HG02852 (cell line): ENCODE data around the gene DTYMK.
"Not testable (repeated sequence)": the region's sequence is repeated elsewhere in the genome, so short reads cannot be mapped to it uniquely, and the experiment has no call there.

Experiments
- ATAC-seq: cut with Tn5 transposase; IDR thresholded peaks from one replicate; pipeline ENCODE4 v1.9.1; 2021; ENCODE audit warnings: mild to moderate bottlenecking, moderate library complexity; ENCODE audit not compliant: unreplicated experiment

The DTYMK gene

DNA sequence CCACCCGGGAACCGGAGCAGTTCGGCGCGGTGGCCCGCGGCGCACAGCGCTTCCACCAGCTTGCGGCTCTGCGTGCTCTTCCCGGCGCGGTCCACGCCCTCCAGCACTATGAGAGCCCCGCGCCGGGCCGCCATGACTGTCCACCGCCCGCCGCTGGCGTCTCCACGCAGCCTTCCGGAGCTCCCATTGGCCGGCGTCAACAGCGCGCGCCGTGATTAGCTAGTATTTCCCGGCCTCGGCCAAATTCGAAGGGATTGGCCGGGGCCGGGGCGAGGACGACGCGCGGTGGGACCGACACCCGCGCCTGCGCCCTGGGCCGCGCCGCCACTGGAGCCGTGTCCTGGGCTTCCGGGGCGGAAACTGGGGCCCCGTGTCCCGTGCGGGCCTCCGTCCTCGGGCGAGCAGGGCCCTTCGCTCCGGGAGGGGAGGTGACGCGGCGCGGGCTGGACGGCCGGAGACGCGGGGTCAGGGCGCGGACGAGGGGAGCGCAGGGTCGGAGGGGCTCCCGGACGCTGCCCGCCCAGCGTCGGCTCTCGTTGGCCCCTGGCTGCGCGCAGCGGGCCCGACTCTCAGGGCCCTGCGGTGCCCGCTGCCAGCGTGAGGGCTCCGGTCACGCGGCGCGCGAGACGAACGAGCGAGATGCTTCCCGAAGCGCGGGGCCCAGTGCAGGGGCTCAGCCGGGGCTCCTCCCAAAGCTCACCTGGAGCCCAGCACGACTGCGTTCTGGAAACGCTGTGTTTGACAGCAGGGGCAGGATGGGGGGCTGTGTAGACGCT, at the start of gene DTYMK:
Gene DTYMK, minus strand, starts transcription at position 166 of the 776 bp plus-strand sequence. Its CDS starts 32 bp downstream, at position 134.
- peak; percentile 92 for ATAC-seq

- no peak for ATAC-seq
Observed at GRCh38 chr2:241736111-241736510, 49.5 kb upstream of the DTYMK start.

- peak; percentile 77 for ATAC-seq
Observed at GRCh38 chr2:241734467-241735208, 48.0 kb upstream of the DTYMK start, which contains the start of gene D2HGDH. D2HGDH (plus strand) TSS chr2:241734630; CDS start chr2:241735225, 595 bp downstream.

DNA sequence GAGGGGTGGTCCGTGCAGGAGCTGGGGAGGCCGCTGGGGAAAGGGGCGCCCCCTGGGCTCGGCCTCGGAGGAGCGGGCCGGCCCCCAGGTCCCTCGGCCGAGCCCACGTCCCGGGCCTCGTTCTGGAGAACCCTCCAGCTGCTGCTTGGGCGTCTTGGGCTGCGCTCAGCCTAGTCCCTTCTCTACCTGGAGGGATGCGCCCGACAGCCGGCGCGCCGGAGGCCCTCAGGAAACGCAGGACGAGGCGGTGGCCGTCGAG, 47.5 kb upstream of the DTYMK start:
- ATAC-seq = peak; percentile 30

DNA sequence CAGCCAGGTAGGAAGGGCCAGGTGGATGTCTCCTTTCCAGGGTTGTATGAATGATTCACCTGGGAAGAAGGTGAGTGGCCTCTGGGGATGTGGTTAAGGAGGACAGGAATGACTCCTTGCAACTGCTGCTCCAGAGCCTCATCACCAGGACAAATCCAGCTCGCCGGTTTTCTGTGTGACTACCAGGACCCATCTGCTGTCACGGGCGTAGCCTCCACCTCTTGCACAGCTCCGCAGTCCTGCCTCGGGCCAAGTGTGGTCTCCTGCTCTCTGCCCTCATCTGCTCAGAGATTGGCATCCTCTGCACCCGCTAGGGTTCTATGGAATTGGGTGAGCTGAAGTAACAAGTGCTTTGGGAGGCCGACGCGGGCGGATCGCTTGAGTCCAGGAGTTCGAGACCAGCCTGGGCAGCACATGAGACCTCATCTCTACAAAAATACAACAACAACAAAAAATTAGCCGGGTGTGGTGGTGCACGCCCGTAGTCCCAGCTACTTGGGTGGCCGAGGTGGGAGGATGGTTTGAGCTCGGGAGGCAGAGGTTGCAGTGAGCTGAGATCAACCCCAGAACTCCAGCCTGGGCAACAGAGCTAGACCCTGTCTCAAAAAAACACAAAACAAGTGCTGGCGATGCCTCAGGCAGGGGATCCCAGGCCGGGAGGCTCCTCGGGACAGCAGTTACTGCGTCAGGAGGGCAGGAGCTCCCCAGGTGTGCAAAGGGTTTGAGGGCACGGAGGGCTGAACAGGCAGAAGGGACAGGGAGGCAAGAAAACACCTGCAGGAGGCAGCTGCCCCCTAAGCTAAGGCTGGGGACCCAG, 47.0 kb upstream of the DTYMK start:
- ATAC-seq = no peak

- not testable (repeated sequence) for ATAC-seq
Observed at GRCh38 chr2:241732513-241733186, 46.0 kb upstream of the DTYMK start.

DNA sequence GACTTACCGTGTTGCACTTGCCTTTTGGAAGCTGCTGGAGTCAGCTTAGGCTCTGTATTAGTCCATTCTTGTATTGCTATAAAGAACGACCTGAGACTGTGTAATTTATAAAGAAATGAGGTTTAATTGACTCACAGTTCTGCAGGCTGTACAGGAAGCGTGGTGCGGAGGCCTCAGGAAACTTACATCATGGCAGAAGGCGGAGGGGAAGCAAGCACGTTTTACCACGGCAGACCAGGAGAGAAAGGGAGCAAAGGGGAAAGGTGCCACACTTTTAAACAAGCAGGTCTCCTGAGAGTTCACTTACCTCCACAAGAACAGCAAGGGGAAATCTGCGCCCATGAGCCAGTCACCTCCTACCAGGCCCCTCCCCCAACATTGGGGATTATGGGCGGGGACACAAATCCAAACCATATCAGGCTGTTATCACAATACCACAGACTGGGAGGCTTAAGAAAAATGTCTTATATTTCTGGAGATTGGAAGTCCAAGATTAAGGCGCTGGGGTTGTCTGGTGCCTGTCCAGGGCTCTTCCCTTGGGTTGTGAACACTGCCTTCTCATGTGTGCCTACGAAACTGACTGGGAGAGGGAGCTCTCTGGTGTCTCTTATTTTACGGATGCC, 44.2 kb upstream of the DTYMK start:
- ATAC-seq = no peak

GRCh38 chr2:241729868-241730267, 43.3 kb upstream of the DTYMK start:
- no peak for ATAC-seq

DNA sequence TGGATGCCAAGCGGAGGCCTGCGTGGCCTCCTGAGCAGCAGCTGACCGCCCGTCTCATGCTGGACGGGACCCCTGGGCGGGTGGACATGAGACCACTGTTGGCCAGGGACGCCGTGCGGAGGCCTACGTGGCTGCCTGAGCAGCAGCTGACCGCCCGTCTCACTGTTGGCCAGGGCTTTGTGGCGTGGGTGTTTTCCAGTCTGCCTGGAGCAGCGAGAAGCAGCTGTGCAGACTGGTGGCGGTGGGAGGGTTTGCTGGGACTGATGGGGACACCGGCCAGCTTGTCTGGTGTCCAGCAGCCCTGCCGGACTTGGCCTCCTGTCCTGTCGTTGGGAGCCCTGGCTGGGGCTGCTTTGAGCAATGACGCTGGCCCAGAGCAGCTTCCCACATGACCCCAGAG, 42.0 kb upstream of the DTYMK start:
- ATAC-seq = no peak

- no peak for ATAC-seq
Observed at GRCh38 chr2:241728000-241728399, 41.4 kb upstream of the DTYMK start.

- ATAC-seq = no peak
Observed at GRCh38 chr2:241726459-241726858, 39.8 kb upstream of the DTYMK start.

DNA sequence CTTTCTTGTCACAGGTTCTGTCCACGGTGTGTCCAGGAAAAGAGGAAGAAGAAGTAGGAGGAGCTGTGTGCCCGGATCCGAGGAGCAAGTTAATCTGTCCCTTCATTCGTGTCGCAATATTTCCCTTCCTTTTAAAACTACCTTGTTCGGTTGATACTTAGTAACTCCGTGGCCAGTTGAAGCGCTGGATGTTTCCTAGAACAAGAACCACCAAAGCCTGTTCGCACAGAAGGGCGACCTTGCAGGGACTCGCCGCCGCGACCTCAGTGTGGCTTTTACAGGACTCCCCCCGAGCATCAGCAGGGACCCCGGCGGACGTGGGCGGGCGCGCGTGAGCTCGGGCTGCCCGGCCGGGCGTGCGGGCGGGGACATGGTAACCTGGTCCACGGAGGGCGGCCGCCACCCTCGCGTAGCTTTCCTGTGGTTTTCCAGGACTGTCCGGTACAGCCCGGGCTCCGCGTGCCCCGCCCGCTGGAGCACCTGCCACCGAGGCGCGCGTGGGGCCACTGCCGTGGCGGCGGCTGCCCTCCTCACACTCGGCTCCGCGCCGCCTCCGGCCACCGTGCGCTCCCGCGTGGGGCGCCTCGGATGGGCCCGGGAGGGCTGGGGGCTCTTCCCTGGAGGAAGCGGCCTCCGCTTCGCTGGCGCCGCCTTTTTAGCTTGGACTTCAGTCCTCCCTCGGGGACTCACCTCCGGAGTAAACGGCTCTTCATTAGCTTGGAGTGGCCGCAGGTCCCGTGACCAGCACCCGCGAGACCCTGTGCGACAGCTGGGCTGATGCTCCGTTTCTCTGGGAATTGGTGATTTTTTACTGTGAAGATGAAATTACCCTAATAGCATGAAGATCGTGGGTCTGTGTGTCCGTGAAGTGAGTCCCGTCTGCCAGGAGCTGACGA, 38.6 kb upstream of the DTYMK start:
- ATAC-seq = no peak

DNA sequence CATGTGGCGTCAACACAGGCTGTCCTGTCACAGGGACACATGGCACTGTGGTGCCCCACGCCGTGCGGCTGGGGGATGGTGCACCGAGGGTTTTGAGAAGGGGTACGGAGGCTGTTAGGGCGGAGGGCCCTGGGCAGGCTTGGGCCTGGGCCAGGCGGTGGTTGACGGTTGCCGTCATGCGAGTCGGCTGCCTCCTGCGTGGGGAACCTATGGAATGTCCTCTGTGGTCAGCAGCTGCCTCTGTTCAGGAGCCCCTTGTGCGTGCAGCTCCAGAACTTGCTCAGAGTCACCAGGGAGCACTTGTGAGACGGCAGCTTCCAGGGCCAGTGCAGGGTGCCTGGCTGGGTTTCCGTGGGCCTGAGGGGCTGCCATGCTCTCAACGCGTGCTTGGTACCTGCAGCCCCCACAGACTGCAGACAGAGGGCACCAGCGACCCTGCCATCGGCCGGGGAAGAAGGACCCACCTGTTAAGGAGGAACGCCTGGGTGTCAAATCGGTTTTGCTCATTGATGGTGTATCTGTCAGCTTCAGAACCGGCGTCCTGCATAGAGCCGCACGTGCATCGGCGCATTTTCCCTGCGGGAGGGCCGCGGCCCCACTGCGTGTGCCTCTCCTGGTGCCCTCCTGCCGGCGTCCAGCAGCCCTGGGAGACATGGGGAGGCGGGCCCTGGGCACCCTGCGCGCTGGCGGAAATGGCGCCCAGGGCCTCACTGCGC, 37.8 kb upstream of the DTYMK start:
- no peak for ATAC-seq

GRCh38 chr2:241722896-241723454, 36.4 kb upstream of the DTYMK start:
- no peak for ATAC-seq

GRCh38 chr2:241721852-241722251, 35.2 kb upstream of the DTYMK start:
- no peak for ATAC-seq

- ATAC-seq = no peak
Observed at GRCh38 chr2:241720560-241720959, 33.9 kb upstream of the DTYMK start.

DNA sequence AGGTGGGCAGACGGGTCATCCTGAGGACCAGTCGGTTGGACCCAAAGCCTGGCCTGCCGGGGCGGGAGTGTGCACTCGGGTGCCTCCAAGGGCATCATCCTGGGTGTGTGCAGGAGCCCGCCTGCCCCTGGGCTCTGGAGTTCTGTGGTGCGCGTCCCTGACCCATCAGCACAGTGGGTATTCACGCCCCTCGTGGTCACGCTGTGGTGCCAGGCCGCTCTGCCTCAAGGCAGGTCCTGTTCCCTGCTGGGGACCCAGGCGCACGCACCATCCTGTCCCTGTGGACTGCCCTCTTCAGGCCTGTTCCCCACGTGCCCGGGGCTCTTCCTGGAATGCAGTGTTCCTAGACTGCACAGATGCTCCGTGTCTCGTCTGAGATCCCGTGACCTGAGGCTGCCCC, 33.5 kb upstream of the DTYMK start:
- no peak for ATAC-seq

DNA sequence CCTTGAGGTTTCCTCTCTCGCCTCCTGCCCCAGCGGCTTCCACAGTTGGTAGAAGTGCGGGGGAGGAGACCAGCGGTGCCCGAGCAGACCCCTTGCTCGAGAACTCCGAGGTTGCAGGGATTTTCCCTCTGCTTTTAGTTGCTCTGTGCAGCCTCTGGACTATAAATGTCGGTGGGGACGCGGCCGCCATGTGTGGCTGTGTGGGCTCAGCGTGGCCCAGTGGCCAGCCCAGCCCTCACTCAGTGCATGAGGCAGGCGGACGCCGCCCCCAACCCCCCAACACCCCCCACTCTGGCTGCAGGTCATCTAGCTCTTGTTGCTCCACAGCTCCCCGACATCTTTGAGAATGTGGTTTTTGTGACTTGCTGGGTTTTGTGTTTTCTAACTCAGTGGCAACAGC, 32.5 kb upstream of the DTYMK start:
- ATAC-seq = no peak

DNA sequence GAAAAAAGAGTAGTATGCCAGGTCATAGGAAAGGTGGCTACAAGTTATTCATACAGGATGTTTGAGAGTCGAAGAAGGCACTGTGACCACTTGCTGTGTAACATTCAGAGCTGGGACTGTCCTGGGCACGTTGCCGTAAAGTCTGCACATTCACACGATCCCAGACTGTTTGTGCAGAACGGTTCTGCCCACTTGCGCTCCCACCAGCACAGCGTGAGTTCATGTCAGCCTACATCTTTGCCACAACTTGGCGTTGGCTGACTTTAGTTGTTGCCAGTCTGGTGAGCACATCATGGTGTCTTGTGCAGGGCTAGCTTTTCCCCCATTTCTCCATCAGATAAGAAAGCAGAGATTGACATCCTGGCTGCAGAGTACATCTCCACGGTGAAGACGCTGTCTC, 22.3 kb upstream of the DTYMK start:
- no peak for ATAC-seq
